Measurements from ENCODE around the gene PRDM12. TPM values are rescaled to one million over a fixed set of nuclear protein-coding genes. Genes with fewer than 3 reads are reported as not detected.

Gene PRDM12
- polyA plus RNA-seq, 1 of the 3 experiments (the other 2 are of a cell fraction): 0.08 TPM

GRCh38 chr9:130689572-130689936 is 25.2 kb downstream of the PRDM12 start (continued):
- TF ChIP-seq RAD21 (IDR thresholded peaks at IDR 0.05; ENCODE audit: low read length) (no peak), ELF1 (IDR thresholded peaks at IDR 0.05) (no peak), EZH2phosphoT487 (IDR thresholded peaks at IDR 0.05; ENCODE audit: borderline replicate concordance, low read depth) (no peak)

DNA sequence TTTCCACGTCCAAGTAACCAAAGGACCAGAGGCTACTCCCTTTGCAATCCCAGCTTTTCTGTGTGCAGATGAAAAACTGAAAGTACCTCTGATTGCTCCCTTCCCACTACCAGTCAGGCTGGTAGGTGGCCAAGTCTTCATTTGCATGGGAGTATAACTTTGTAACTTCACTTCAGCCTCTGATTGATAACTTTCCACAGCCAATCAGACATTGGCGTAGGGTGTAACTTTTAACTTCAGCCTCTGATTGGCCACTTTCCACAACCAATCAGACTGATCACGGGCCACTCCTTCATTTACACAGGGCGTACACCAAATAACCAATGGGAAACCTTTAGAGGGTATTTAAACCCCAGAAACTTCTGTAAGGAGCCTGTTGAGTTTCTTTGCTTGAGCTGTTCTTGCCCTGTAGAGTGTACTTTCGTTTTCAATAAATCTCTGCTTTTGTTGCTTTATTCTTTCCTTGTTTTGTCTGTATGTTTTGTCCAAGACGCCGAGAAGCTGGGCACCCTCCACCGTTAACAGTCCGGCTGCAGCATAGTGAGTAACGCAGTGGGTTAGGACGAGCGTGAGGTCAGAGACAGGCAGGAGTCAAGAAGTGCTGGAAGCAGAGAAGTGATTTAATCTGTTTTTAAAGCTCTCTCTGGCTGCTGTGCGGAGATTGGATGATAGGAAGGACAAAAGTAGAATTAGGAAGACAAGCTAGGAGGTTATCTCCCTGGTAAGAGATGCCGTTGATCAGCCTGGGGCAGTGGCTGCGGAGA is 25.7 kb downstream of the PRDM12 start:
- Histone ChIP-seq H3K9me3 (no peaks in the 10 kb centered on the region), H4K20me1 (ENCODE audit: insufficient read depth) (no peaks in the 10 kb centered on the region; the same call in 1 of the 2 replicates), H3K79me2 (ENCODE audit: insufficient read depth) (peaks cover 15% of the 10 kb centered on the region), H3K27ac (ENCODE audit: low read depth in 2 of 2, low read length in 1 of 2) (peak overlapping the region; percentile 57 to 64), H3K9ac (peak overlapping the region; percentile 55), H2AFZ (ENCODE audit: low read depth) (peak overlapping the region; percentile 98), H3K27me3 (ENCODE audit: insufficient read depth) (no peaks in the 10 kb centered on the region), H3F3A (replicated peaks; ENCODE audit: insufficient read depth) (peaks cover 12% of the 10 kb centered on the region), H3K4me3 (ENCODE audit: low read depth in 2 of 2, low read length in 1 of 2) (peak overlapping the region; percentile 48 to 68), H3K9me2 (no peaks in the 10 kb centered on the region), H3K36me3 (replicated peaks in 1 of 2; ENCODE audit: control insufficient read depth in 1 of 2, insufficient read depth in 2 of 2, low read length in 1 of 2) (no peaks in the 10 kb centered on the region), H3K4me1 (ENCODE audit: control insufficient read depth in 1 of 2, insufficient read depth in 2 of 2, low read depth in 1 of 2, low read length in 1 of 2) (peaks cover 0 to 16% of the 10 kb centered on the region in 2 experiments; a peak in 1 of 4 replicates), H3K4me2 (peak overlapping the region; percentile 82)
- POLR2A ChIA-PET: no interaction called here
- CTCF ChIA-PET: interaction anchor here (0.8 to 15.3 kb wide), 7 partner anchors 8 to 357 kb away, joined by 3 to 520 read pairs (median 6); no protein-coding TSS in a partner anchor
- 2% methylated on average over 15 of the region's 15 CpGs for WGBS (ENCODE audit: low lambda C conversion rate)
- peak; percentile 72 for DNase-seq
- TF ChIP-seq MEF2A (IDR thresholded peaks at IDR 0.05; ENCODE audit: borderline replicate concordance, low read depth): no peak
- no peak for TF ChIP-seq EZH2phosphoT487 (IDR thresholded peaks at IDR 0.05; ENCODE audit: borderline replicate concordance, low read depth)
- TF ChIP-seq JUND (IDR thresholded peaks at IDR 0.05): no peak
- TF ChIP-seq IRF3 (IDR thresholded peaks at IDR 0.05; ENCODE audit: low read depth, low read length): peak; percentile 44
- no peak; the same call in 1 of the 2 replicates for TF ChIP-seq YY1 (IDR thresholded peaks at IDR 0.05; ENCODE audit: low read depth)
- TF ChIP-seq NRF1 (IDR thresholded peaks at IDR 0.05; ENCODE audit: low read depth, low read length): no peak
- no peak for TF ChIP-seq TEAD4 (IDR thresholded peaks at IDR 0.05; ENCODE audit: borderline replicate concordance, insufficient read depth)
- TF ChIP-seq CTCF (IDR thresholded peaks at IDR 0.05): no peak
- no peak for TF ChIP-seq TCF12 (IDR thresholded peaks at IDR 0.05)
- TF ChIP-seq, protein P1, sequence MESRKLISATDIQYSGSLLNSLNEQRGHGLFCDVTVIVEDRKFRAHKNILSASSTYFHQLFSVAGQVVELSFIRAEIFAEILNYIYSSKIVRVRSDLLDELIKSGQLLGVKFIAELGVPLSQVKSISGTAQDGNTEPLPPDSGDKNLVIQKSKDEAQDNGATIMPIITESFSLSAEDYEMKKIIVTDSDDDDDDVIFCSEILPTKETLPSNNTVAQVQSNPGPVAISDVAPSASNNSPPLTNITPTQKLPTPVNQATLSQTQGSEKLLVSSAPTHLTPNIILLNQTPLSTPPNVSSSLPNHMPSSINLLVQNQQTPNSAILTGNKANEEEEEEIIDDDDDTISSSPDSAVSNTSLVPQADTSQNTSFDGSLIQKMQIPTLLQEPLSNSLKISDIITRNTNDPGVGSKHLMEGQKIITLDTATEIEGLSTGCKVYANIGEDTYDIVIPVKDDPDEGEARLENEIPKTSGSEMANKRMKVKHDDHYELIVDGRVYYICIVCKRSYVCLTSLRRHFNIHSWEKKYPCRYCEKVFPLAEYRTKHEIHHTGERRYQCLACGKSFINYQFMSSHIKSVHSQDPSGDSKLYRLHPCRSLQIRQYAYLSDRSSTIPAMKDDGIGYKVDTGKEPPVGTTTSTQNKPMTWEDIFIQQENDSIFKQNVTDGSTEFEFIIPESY (IDR thresholded peaks at IDR 0.05; ENCODE audit: borderline replicate concordance, low read depth): no peak
- no peak for TF ChIP-seq FOXJ3 (CRISPR knock-in tag; IDR thresholded peaks at IDR 0.05)
- TF ChIP-seq RAD21 (IDR thresholded peaks at IDR 0.05; ENCODE audit: low read length): no peak
- TF ChIP-seq SIN3A (IDR thresholded peaks at IDR 0.05; ENCODE audit: borderline replicate concordance, low read depth, low read length): peak; percentile 79; the same call in 1 of the 2 replicates
- no peak for TF ChIP-seq FOSL2 (IDR thresholded peaks at IDR 0.05; ENCODE audit: borderline replicate concordance, low read depth)
- TF ChIP-seq, protein P2, sequence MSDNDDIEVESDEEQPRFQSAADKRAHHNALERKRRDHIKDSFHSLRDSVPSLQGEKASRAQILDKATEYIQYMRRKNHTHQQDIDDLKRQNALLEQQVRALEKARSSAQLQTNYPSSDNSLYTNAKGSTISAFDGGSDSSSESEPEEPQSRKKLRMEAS (IDR thresholded peaks at IDR 0.05; ENCODE audit: low read depth): 0 out of 2 replicates have a peak, but pooled peaks have one; percentile 20
- TF ChIP-seq CHD2 (IDR thresholded peaks at IDR 0.05; ENCODE audit: low read length, partially characterized antibody): no peak
- peak; percentile 75; the same call in 1 of the 2 replicates for TF ChIP-seq RFX5 (IDR thresholded peaks at IDR 0.05; ENCODE audit: low read length)
- TF ChIP-seq PBX3 (IDR thresholded peaks at IDR 0.05): peak; percentile 92
- TF ChIP-seq, protein P3, sequence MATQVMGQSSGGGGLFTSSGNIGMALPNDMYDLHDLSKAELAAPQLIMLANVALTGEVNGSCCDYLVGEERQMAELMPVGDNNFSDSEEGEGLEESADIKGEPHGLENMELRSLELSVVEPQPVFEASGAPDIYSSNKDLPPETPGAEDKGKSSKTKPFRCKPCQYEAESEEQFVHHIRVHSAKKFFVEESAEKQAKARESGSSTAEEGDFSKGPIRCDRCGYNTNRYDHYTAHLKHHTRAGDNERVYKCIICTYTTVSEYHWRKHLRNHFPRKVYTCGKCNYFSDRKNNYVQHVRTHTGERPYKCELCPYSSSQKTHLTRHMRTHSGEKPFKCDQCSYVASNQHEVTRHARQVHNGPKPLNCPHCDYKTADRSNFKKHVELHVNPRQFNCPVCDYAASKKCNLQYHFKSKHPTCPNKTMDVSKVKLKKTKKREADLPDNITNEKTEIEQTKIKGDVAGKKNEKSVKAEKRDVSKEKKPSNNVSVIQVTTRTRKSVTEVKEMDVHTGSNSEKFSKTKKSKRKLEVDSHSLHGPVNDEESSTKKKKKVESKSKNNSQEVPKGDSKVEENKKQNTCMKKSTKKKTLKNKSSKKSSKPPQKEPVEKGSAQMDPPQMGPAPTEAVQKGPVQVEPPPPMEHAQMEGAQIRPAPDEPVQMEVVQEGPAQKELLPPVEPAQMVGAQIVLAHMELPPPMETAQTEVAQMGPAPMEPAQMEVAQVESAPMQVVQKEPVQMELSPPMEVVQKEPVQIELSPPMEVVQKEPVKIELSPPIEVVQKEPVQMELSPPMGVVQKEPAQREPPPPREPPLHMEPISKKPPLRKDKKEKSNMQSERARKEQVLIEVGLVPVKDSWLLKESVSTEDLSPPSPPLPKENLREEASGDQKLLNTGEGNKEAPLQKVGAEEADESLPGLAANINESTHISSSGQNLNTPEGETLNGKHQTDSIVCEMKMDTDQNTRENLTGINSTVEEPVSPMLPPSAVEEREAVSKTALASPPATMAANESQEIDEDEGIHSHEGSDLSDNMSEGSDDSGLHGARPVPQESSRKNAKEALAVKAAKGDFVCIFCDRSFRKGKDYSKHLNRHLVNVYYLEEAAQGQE (IDR thresholded peaks at IDR 0.05; ENCODE audit: low read depth, low read length): no peak
- no peak for TF ChIP-seq GABPA (IDR thresholded peaks at IDR 0.05; ENCODE audit: low read depth)

Measured in SK-N-SH (cell line).